Regular cardiac myocyte (primary cell): ENCODE measurements around the gene DPM1. TPM values are rescaled to one million over a fixed set of nuclear protein-coding genes. Genes with fewer than 3 reads are reported as not detected.

Experiments used
- total RNA-seq: library from RNA; depleted of rRNA; stranded (reverse); fragments of >200 nt; gene quantifications from 2 replicates; pipeline ENCODE4 v1.2.3, GENCODE V29; 2014

The DPM1 gene
- 88.5 and 89.0 TPM in 2 replicates for total RNA-seq

DNA sequence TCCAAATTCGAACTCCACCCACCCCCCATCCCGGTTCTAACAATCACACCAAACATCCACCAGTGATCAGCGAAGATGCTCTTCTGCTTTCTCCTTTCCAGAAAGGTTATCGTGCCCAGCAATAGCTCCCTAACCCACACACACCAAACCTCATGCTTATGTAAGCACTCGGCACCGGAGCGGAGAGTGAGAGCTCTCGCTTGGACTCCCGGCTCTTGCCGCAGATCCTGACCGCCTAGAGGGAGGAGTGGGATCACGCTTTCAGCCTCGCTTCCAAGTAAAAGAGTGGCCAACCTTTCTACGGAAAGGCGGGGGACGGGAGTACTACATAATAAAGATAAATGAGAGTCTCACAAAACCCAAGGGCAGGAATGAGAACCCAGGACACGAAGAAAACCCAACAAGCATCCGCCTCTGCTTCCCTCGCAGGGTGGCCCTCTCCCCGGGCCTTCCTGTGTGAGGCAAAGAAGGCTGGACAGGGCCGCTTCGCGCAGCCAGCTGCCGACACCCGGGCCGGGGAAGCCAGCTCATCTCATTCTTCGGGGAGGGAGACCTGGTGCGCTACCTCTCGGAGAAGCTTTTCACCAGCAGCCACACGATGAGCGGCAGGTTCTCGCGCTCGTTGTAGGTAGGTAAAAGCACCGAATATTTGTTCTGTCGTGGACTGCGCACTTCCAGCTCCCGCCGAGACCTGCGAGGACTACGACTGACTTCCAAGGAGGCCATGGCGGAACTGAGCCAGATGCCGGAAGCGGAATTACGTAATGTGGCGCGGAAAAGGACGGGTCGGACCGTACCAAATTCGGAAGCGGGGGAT lies at the start of gene DPM1:
DPM1 (minus strand) TSS at position 735 of the 817 bp plus-strand sequence; CDS start at position 726, 9 bp downstream.

GRCh38 chr20:50958615-50959542 lies 547 bp upstream of the DPM1 start, which contains the start of gene MOCS3:
TSS of gene MOCS3 (plus strand) at chr20:50958818. CDS start at chr20:50958843, 25 bp downstream.

DNA sequence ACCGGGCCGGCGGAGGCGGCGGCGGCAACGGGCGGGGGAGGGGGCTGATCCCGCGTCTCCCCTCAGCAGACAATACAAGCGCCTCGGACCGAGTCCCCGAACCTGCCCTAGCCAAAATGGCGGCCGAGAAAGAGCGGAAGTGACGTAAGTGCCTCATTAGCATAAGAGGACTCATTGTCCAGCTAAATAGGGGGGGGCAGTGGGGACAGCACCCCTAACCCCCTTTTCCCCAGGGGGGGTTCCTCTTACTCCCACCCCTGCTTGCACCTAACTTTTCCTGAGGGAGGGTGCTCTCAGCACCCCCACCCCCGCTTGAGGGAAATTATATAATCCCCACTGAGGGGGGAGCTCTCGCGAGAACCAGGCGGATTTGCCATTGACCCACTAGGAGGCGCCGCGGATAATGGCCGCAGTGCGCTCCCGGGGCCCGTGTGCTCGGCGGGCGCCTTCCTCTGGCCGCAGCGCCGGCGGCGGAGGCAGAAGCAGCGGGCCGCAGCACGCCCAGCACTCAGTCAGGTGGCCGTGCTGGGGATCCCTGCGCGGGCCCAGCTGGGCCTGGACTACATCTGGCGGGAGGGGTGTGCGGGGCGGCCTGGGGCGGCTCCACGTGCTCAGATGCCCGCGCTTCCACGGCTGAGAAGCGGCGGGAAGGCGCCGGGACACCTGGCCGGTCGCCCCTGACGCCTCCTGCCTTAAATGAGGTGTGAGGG lies 26.9 kb downstream of the DPM1 start, which contains the start of gene ADNP:
ADNP (minus strand) TSS at position 132 of the 710 bp plus-strand sequence. CDS start 27,441 bp downstream, outside the sequence.

Other genes starting within 250 kb of the DPM1 start
- 0.96 and 1.7 TPM in 2 replicates for gene PARD6B, start 227.0 kb downstream of the DPM1 start, total RNA-seq
- gene BCAS4, start 163.5 kb downstream of the DPM1 start, total RNA-seq: 15.8 and 19.6 TPM in 2 replicates
- 16.5 and 18.0 TPM in 2 replicates for gene ADNP, start 27.1 kb downstream of the DPM1 start, total RNA-seq
- gene MOCS3, start 286 bp upstream of the DPM1 start, total RNA-seq: 7.9 and 10.7 TPM in 2 replicates
- 5.4 and 13.5 TPM in 2 replicates for gene KCNG1, start 64.6 kb upstream of the DPM1 start, total RNA-seq